Erythroblast (primary cell): ENCODE results near the gene CPB1.

Experiments
- GATA1 ChIP-seq: IDR thresholded peaks from 2 replicates; pipeline ENCODE4 v1.6.1; 2011; ENCODE audit warnings: low read depth, mild to moderate bottlenecking, control low read depth, low read length, moderate library complexity
- POLR2A ChIP-seq: IDR thresholded peaks from 2 replicates; pipeline ENCODE4 v1.6.1; 2011; ENCODE audit warnings: mild to moderate bottlenecking, low read length

GRCh38 chr3:148847351-148847750 lies 19.7 kb downstream of the CPB1 start:
- TF ChIP-seq POLR2A (no peak), GATA1 (no peak)
